OCI-LY7 (cell line): ENCODE measurements around the gene UBN1. TPM values are rescaled to one million over a fixed set of nuclear protein-coding genes. Genes with fewer than 3 reads are reported as not detected.

Experiments
- BruUV-seq: library from RNA; stranded (reverse); fragments of 400-500 nt; replicated peaks from 2 replicates; lab custom pipeline; 2021; lab: Mats Ljungman, UMichigan
- CTCF ChIA-PET: fragments of 300-600 bp; sonication (Branson Sonifier 250); formaldehyde crosslinking; loops from one replicate; lab custom pipeline; 2022; ENCODE audit warnings: antibody characterized with exemption; ENCODE audit not compliant: unreplicated experiment; lab: Charles Lee
- POLR2A ChIA-PET: fragments of 300-600 bp; sonication (Branson Sonifier 250); formaldehyde crosslinking; loops from one replicate; lab custom pipeline; 2022; ENCODE audit warnings: antibody characterized with exemption; lab: Charles Lee
- DNase-seq: peaks from one replicate; pipeline ENCODE4 v3.0.0-alpha.2; 2015; ENCODE audit warnings: low spot score
- H2AFZ ChIP-seq: fragments of 200-600 bp; sonication (generic), shearing (Covaris generic); 2 replicates; pipeline ENCODE4 v1.6.1; 2014; ENCODE audit warnings: mild to moderate bottlenecking, antibody characterized with exemption, low read length, moderate library complexity
- H3K27ac ChIP-seq: fragments of 200-600 bp; sonication (generic); 2 replicates; pipeline ENCODE4 v1.5.1; 2014; ENCODE audit warnings: mixed run types, low read depth, mild to moderate bottlenecking, moderate library complexity, low read length, inconsistent platforms; ENCODE audit not compliant: poor library complexity, severe bottlenecking
- H3K36me3 ChIP-seq: fragments of 200-600 bp; sonication (generic); 2 replicates; pipeline ENCODE4 v1.6.1; 2014; ENCODE audit warnings: mild to moderate bottlenecking, antibody characterized with exemption, low read length, moderate library complexity, mixed read lengths; ENCODE audit not compliant: insufficient read depth
- H3K4me1 ChIP-seq: fragments of 200-600 bp; sonication (generic); 2 replicates; pipeline ENCODE4 v1.5.1; 2014; ENCODE audit warnings: mild to moderate bottlenecking, low read length; ENCODE audit not compliant: insufficient read depth, poor library complexity, severe bottlenecking
- H3K4me2 ChIP-seq: fragments of 200-600 bp; sonication (generic); 2 replicates; pipeline ENCODE4 v1.6.1; 2014; ENCODE audit warnings: mild to moderate bottlenecking, low read length
- H3K4me3 ChIP-seq: fragments of 200-600 bp; sonication (generic); 2 replicates; pipeline ENCODE4 v1.5.1; 2014; ENCODE audit warnings: mild to moderate bottlenecking, low read depth, low read length; ENCODE audit not compliant: poor library complexity, severe bottlenecking
- H3K79me2 ChIP-seq: fragments of 200-600 bp; sonication (generic); 2 replicates; pipeline ENCODE4 v1.6.1; 2016; ENCODE audit warnings: low read depth, mild to moderate bottlenecking, low read length, moderate library complexity, mixed read lengths; ENCODE audit not compliant: insufficient read depth
- H3K9me2 ChIP-seq: fragments of 200-600 bp; sonication (generic); 2 replicates; pipeline ENCODE4 v1.6.1; 2016; ENCODE audit warnings: mild to moderate bottlenecking, low read length, mixed read lengths; ENCODE audit not compliant: insufficient read depth
- H3K9me3 ChIP-seq: fragments of 200-600 bp; sonication (generic); 2 replicates; pipeline ENCODE4 v1.6.1; 2014; ENCODE audit warnings: mild to moderate bottlenecking, mixed run types, low read length, mixed read lengths
- H4K20me1 ChIP-seq: fragments of 200-600 bp; sonication (generic); 2 replicates; pipeline ENCODE4 v1.6.1; 2014; ENCODE audit warnings: mild to moderate bottlenecking, antibody characterized with exemption, low read length, moderate library complexity, mixed read lengths; ENCODE audit not compliant: insufficient read depth
- EZH2phosphoT487 ChIP-seq: fragments of 200-600 bp; sonication (generic); IDR thresholded peaks from 2 replicates; pipeline ENCODE4 v1.6.1; 2018; ENCODE audit warnings: low read depth, borderline replicate concordance, mild to moderate bottlenecking, mixed run types, antibody characterized with exemption, low read length, moderate library complexity, mixed read lengths
- intact Hi-C: fragments of 100-400 bp; cut with micrococcal nuclease; formaldehyde crosslinking; loops from one replicate; pipeline ENCODE4 v1.10.0; 2022; ENCODE audit not compliant: unreplicated experiment
- total RNA-seq, 2 experiments: library from RNA; depleted of rRNA in 1 of 2; stranded (reverse); fragments of >200 nt in 1 of 2; shearing (Covaris generic) in 1 of 2; gene quantifications; 2 replicates each; pipeline ENCODE4 v1.2.3, GENCODE V29; 2014 to 2022
- TF ChIP-seq, protein P1 (sequence below): fragments of 200-600 bp; sonication (generic); conservative IDR thresholded peaks from 2 replicates; pipeline ENCODE4 v1.5.1; 2014; ENCODE audit warnings: mild to moderate bottlenecking, antibody characterized with exemption, low read length, moderate library complexity, mixed read lengths

Gene UBN1
- total RNA-seq, 2 experiments from 2014 or later: 37.2 to 53.0 TPM

DNA sequence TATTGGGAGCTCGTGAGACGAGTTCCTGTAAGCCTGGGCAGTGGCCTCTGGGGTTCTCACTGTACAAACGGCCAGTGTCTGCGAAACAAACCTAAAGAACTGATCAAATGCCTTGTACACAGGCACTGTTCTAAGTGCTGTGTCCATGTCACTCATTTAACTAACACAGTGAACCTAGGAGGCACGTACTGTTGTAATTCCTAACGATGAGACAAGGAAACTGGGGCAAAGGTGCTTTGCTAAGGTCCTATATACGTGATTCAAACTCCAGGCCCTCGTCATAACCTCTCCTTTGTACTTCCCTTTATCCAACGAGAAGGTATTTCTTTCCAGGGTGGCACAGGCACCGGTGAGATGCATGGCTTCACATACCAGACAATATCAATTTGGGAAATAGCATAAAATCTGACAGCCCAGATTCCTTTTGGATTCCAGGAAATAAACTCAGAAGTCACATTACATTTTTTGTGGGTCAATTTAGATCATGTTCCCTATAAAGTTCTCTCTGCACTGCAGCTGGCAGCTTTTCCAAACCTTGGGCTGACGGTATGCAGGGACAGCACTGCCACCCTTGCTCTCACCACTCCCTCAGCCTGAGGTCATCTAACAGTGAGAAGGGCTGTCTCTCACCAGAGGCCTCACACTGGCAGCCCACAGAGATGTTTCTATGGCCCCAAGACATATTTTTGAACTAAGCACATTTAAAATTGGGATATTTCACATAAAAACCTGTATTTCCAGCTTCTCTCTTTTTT lies 18.5 kb upstream of the UBN1 start:
- no TSS peak for BruUV-seq
- intact Hi-C loops: no loop called here
- Histone ChIP-seq H3K9me3 (no peaks in the 10 kb centered on the region), H3K4me2 (no peak overlapping the region), H3K36me3 (peaks cover 91% of the 10 kb centered on the region), H3K27ac (no peak overlapping the region), H4K20me1 (no peaks in the 10 kb centered on the region), H3K4me3 (no peak overlapping the region), H3K9me2 (no peaks in the 10 kb centered on the region), H3K79me2 (no peaks in the 10 kb centered on the region; the same call in 1 of the 2 replicates), H3K4me1 (no peaks in the 10 kb centered on the region), H2AFZ (no peak overlapping the region)
- no peak for TF ChIP-seq EZH2phosphoT487
- TF ChIP-seq, protein P1, sequence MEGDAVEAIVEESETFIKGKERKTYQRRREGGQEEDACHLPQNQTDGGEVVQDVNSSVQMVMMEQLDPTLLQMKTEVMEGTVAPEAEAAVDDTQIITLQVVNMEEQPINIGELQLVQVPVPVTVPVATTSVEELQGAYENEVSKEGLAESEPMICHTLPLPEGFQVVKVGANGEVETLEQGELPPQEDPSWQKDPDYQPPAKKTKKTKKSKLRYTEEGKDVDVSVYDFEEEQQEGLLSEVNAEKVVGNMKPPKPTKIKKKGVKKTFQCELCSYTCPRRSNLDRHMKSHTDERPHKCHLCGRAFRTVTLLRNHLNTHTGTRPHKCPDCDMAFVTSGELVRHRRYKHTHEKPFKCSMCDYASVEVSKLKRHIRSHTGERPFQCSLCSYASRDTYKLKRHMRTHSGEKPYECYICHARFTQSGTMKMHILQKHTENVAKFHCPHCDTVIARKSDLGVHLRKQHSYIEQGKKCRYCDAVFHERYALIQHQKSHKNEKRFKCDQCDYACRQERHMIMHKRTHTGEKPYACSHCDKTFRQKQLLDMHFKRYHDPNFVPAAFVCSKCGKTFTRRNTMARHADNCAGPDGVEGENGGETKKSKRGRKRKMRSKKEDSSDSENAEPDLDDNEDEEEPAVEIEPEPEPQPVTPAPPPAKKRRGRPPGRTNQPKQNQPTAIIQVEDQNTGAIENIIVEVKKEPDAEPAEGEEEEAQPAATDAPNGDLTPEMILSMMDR: no peak
- ChIA-PET POLR2A (interaction anchor here (0.7 kb wide), 1 partner anchor 8 kb away, joined by 3 read pairs; no protein-coding TSS in a partner anchor), CTCF (interaction anchor here (0.6 kb wide), 1 partner anchor 1014 kb away, joined by 3 read pairs; no protein-coding TSS in a partner anchor)
- DNase-seq: no peak

DNA sequence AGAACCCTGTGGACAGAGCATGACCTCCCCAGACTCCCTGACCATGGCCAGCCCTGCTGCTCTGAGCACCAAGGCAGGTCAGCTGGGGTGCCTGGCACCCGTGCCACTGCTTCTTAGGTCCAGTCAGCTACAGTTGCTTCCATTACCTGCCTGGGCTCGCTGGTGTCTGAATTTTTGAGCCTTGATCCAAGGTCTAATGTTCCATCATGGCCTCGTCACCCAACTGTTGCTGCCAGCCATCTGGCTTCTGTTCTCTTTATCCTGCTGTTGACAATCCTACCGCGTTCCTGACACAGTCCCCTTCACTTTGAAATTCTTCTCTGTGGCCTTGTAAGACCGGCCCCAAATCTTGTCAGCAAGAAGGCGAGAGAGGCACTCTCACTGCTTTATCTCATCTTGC lies 16.9 kb upstream of the UBN1 start:
- Histone ChIP-seq H3K9me2 (no peaks in the 10 kb centered on the region), H3K27ac (no peak overlapping the region), H3K4me1 (no peaks in the 10 kb centered on the region), H3K4me3 (no peak overlapping the region), H3K36me3 (peaks cover 91% of the 10 kb centered on the region), H3K4me2 (no peak overlapping the region), H3K79me2 (no peaks in the 10 kb centered on the region; the same call in 1 of the 2 replicates), H3K9me3 (no peaks in the 10 kb centered on the region), H4K20me1 (no peaks in the 10 kb centered on the region), H2AFZ (no peak overlapping the region)
- ChIA-PET POLR2A (no interaction called here), CTCF (no interaction called here)
- DNase-seq: no peak
- BruUV-seq: no TSS peak
- no peak for TF ChIP-seq EZH2phosphoT487
- TF ChIP-seq, protein P1: no peak
- intact Hi-C loops: no loop called here

DNA sequence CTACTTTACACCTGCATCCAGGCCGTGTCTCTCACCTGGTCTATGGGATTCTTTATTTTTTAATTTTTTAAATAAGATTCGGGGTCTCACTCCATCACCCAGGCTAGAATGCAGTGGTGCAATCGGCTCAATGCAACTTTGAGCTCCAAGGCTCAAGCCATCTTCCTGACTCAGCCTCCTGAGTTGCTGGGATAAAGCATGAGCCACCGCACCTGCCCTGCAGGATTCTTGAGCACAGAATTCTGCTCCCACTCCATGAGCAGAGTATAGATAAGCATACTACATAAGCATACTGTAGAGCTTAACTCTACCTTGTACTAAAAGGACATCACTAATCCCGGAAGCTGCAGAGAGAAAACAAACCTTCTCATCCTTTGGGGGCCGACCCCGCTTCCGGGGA lies 15.7 kb upstream of the UBN1 start:
- Histone ChIP-seq H3K4me2 (no peak overlapping the region), H3K9me2 (no peaks in the 10 kb centered on the region), H3K4me3 (no peak overlapping the region), H4K20me1 (no peaks in the 10 kb centered on the region), H3K4me1 (no peaks in the 10 kb centered on the region), H3K36me3 (peaks cover 92% of the 10 kb centered on the region), H2AFZ (no peak overlapping the region), H3K27ac (no peak overlapping the region), H3K79me2 (no peaks in the 10 kb centered on the region; the same call in 1 of the 2 replicates), H3K9me3 (no peaks in the 10 kb centered on the region)
- intact Hi-C loops: no loop called here
- BruUV-seq: no TSS peak
- ChIA-PET CTCF (no interaction called here), POLR2A (interaction anchor here (0.6 kb wide), 1 partner anchor 36 kb away, joined by 3 read pairs; the partner anchor contains the start of gene SMIM22)
- DNase-seq: no peak
- TF ChIP-seq, protein P1: no peak
- no peak for TF ChIP-seq EZH2phosphoT487
